K562 (cell line): Measurements from ENCODE around the gene OR2T10. TPM values are rescaled to one million over a fixed set of nuclear protein-coding genes. Genes with fewer than 3 reads are reported as not detected.
A peak's percentile ranks its signal among the peaks of the same experiment; 100 is the strongest.

ENCODE experiments used
- ATAC-seq: fragments of 200-7000 bp; cut with Tn5 transposase; 3 replicates; pipeline ENCODE4 v1.9.1; 2020; ENCODE audit warnings: moderate library complexity
- BruUV-seq: library from RNA; stranded (reverse); fragments of 400-500 nt; replicated peaks from 2 replicates; lab custom pipeline; 2021; lab: Mats Ljungman, UMichigan
- CTCF ChIA-PET: fragments of 300-600 bp; formaldehyde crosslinking; extraction: SDS; loops from one replicate; lab custom pipeline; 2021; ENCODE audit warnings: low intra/inter-chr PET ratio; lab: Yijun Ruan, JAX
- POLR2A ChIA-PET: fragments of 300-600, 350-650 bp; sonication (Branson Sonifier 250); formaldehyde crosslinking; extraction: SDS; loops from one replicate; lab custom pipeline; 2021; ENCODE audit warnings: antibody characterized with exemption, inconsistent platforms; lab: Yijun Ruan, JAX
- DNase-seq, 4 experiments: peaks; one replicate each; pipeline versions ENCODE4 v3.0.0 to v3.0.0-alpha.2; 2011 to 2018; ENCODE audit warnings: low spot score in 3 of 4, mixed read lengths in 3 of 4; ENCODE audit errors: extremely low read depth in 1 of 4
- FAIRE-seq: peaks from 2 replicates; lab custom pipeline; 2011; peaks lifted over from hg19 to GRCh38; lab: Jason Lieb, UNC
- H2AFZ ChIP-seq: 2 replicates; pipeline ENCODE4 v1.6.0; 2011; ENCODE audit warnings: low read depth, low read length, control low read depth, inconsistent platforms
- H3K27ac ChIP-seq: fragments of 200-600 bp; 3 replicates; pipeline ENCODE4 v1.8.0; 2011; ENCODE audit warnings: low read depth, mild to moderate bottlenecking, control low read depth, inconsistent platforms, low read length, moderate library complexity, mixed read lengths; ENCODE audit errors: extremely low read depth
- H3K27me3 ChIP-seq, 2 experiments: fragments of 300-600 bp in 1 of 2; 2 replicates in 1 of 2; 3 replicates in 1 of 2; pipeline versions ENCODE4 v1.6.0 to v1.8.0; 2011; ENCODE audit warnings: inconsistent platforms in 2 of 2, low read length in 2 of 2, mild to moderate bottlenecking in 1 of 2, mixed read lengths in 1 of 2, moderate library complexity in 1 of 2; ENCODE audit not compliant: control insufficient read depth in 2 of 2, insufficient read depth in 2 of 2
- H3K36me3 ChIP-seq: fragments of 300-600 bp; 3 replicates; pipeline ENCODE4 v1.8.0; 2011; ENCODE audit warnings: mild to moderate bottlenecking, low read length, inconsistent platforms; ENCODE audit not compliant: control insufficient read depth, insufficient read depth
- H3K4me1 ChIP-seq, 2 experiments: fragments of 200-600 bp in 1 of 2; replicated peaks in 1 of 2; 2 replicates in 1 of 2; 3 replicates in 1 of 2; pipeline versions ENCODE4 v1.5.1 to v1.8.0; 2011; ENCODE audit warnings: inconsistent platforms in 2 of 2, low read length in 2 of 2, mild to moderate bottlenecking in 1 of 2, mixed read lengths in 1 of 2, moderate library complexity in 1 of 2; ENCODE audit not compliant: control insufficient read depth in 2 of 2, insufficient read depth in 2 of 2
- H3K4me2 ChIP-seq: 2 replicates; pipeline ENCODE4 v1.6.1; 2011; ENCODE audit warnings: low read length, control low read depth, inconsistent platforms, mixed read lengths; ENCODE audit not compliant: insufficient read depth
- H3K4me3 ChIP-seq: fragments of 200-600 bp; sonication (generic), shearing (Covaris generic); 2 replicates; pipeline ENCODE4 v1.5.1; 2016; ENCODE audit warnings: control low read depth, inconsistent platforms
- H3K79me2 ChIP-seq: fragments of 200-600 bp; 3 replicates; pipeline ENCODE4 v1.8.0; 2011; ENCODE audit warnings: low read length, inconsistent platforms; ENCODE audit not compliant: control insufficient read depth, insufficient read depth
- H3K9ac ChIP-seq, 2 experiments: 2 replicates each; pipeline versions ENCODE4 v1.6.0 to v1.6.1; 2011; ENCODE audit warnings: low read depth in 2 of 2, low read length in 2 of 2, control low read depth in 1 of 2, inconsistent platforms in 1 of 2, mild to moderate bottlenecking in 1 of 2, mixed read lengths in 1 of 2; ENCODE audit not compliant: insufficient read depth in 1 of 2
- H3K9me1 ChIP-seq: one replicate; pipeline ENCODE4 v1.6.0; 2011; ENCODE audit warnings: inconsistent platforms, mild to moderate bottlenecking, low read length, moderate library complexity; ENCODE audit not compliant: control insufficient read depth, insufficient read depth
- H3K9me3 ChIP-seq: replicated peaks from 2 replicates; pipeline ENCODE4 v1.5.1; 2011; ENCODE audit warnings: low read depth, low read length, inconsistent platforms; ENCODE audit not compliant: control insufficient read depth, insufficient read depth
- H4K20me1 ChIP-seq: replicated peaks from 2 replicates; pipeline ENCODE4 v1.6.1; 2011; ENCODE audit warnings: low read length, inconsistent platforms, mixed read lengths; ENCODE audit not compliant: control insufficient read depth, insufficient read depth
- EP300 ChIP-seq: IDR thresholded peaks from 2 replicates; pipeline ENCODE4 v1.6.1; 2012; ENCODE audit warnings: low read length, improper control_type of control experiment
- GATA2 ChIP-seq: sonication (generic); formaldehyde crosslinking; IDR thresholded peaks from 2 replicates; pipeline ENCODE4 v1.4.0; 2020; ENCODE audit warnings: mild to moderate bottlenecking, missing genetic modification reagents
- MTA3 ChIP-seq: fragments of 450-650 bp; formaldehyde crosslinking; IDR thresholded peaks from 2 replicates; pipeline ENCODE4 v1.6.1; 2017; ENCODE audit warnings: mild to moderate bottlenecking, borderline replicate concordance
- RAD21 ChIP-seq, 2 experiments: fragments of 250-450 bp in 1 of 2; fragments of 450-650 bp in 1 of 2; sonication (Bioruptor Pico) in 1 of 2; formaldehyde crosslinking in 1 of 2; IDR thresholded peaks in 1 of 2; conservative IDR thresholded peaks in 1 of 2; 2 replicates each; pipeline versions ENCODE4 v1.4.0 to v1.8.0; 2020 to 2022; ENCODE audit warnings: mild to moderate bottlenecking in 2 of 2, moderate library complexity in 1 of 2
- RBM39 ChIP-seq: fragments of 200-400 bp; formaldehyde crosslinking; optimal IDR thresholded peaks from 2 replicates; pipeline ENCODE3; 2018; ENCODE audit warnings: low read depth, low read length
- ZKSCAN1 ChIP-seq: fragments of 150-350 bp; IDR thresholded peaks from 2 replicates; pipeline ENCODE4 v1.6.1; 2016; ENCODE audit warnings: low read depth, low read length
- ZNF133 ChIP-seq: fragments of 250-450 bp; sonication (Bioruptor Pico); IDR thresholded peaks from 2 replicates; pipeline ENCODE4 v1.4.0; 2020; ENCODE audit warnings: mild to moderate bottlenecking
- ZNF318 ChIP-seq, 2 experiments: fragments of 450-650 bp; IDR thresholded peaks; 2 replicates each; pipeline ENCODE4 v1.6.1; 2016; ENCODE audit warnings: mild to moderate bottlenecking in 2 of 2, borderline replicate concordance in 1 of 2, low read depth in 1 of 2, moderate library complexity in 1 of 2
- WGBS: fragments of 100-300 bp; shearing (Covaris generic); methylation state at CpG from one replicate; pipeline ENCODE4 v1.1.6; 2016; ENCODE audit warnings: low coverage, mixed read lengths; ENCODE audit not compliant: insufficient coverage; ENCODE audit errors: missing lambda C conversion rate; 5-methylcytosine and 5-hydroxymethylcytosine counted together
- in situ Hi-C: fragments of 300-500 bp; cut with MboI; formaldehyde crosslinking; loops from 4 replicates; pipeline ENCODE4 v1.15.0; 2018; ENCODE audit warnings: inconsistent platforms, mixed read lengths
- intact Hi-C: fragments of 100-400 bp; cut with micrococcal nuclease; formaldehyde crosslinking; loops from 2 replicates; pipeline ENCODE4 v1.14.2; 2022
- polyA plus RNA-seq, 8 experiments: library from polyadenylated mRNA; depleted of rRNA in 4 of 8; stranded (reverse) in 5 of 8; unstranded in 3 of 8; fragments of >200 nt; fragmentation: Nextera tagmentation in 2 of 8; fragmentation: Illumina TruSeq in 1 of 8; extraction: Ambion mirVana in 2 of 8; extraction: Trizol in 1 of 8; gene quantifications; 2 replicates each; pipeline versions ENCODE4 v1.2.1 to v1.2.3, GENCODE V29; 2011 to 2014; ENCODE audit warnings: inconsistent platforms in 1 of 8, missing spikeins in 1 of 8
- total RNA-seq, 7 experiments: library from RNA; depleted of rRNA in 6 of 7; stranded (reverse); fragments of >200 nt in 6 of 7; fragmentation: Illumina TruSeq in 2 of 7; extraction: Trizol in 2 of 7; gene quantifications; 2 replicates each; pipeline versions ENCODE4 v1.2.1 to v1.2.3, GENCODE V29; 2011 to 2021; ENCODE audit warnings: low replicate concordance in 1 of 7

The OR2T10 gene
- total and polyA plus RNA-seq, 9 of the 15 experiments (the other 6 are each of a cell fraction or from before 2014, with no cell fraction given) = not detected

- POLR2A ChIA-PET = interaction anchor here (0.7 kb wide), 1 partner anchor 224 kb away, joined by 3 read pairs; no protein-coding TSS in a partner anchor
- no peaks in the 10 kb centered on the region for H3K36me3 ChIP-seq
- H3K4me1 ChIP-seq = no peaks in the 10 kb centered on the region
- H3K27me3 ChIP-seq = no peaks in the 10 kb centered on the region
- no peak overlapping the region for H3K4me2 ChIP-seq
- no peak for DNase-seq
- H3K79me2 ChIP-seq = no peaks in the 10 kb centered on the region
- H4K20me1 ChIP-seq = no peaks in the 10 kb centered on the region
- FAIRE-seq = no peak
- no peaks in the 10 kb centered on the region for H3K9me3 ChIP-seq
- intact Hi-C loops = no loop called here
- H3K9me1 ChIP-seq = no peaks in the 10 kb centered on the region
- no TSS peak for BruUV-seq
- ATAC-seq = no peak
- no peak overlapping the region for H3K4me3 ChIP-seq
- in situ Hi-C loops = no loop called here
- no peak overlapping the region for H2AFZ ChIP-seq
- no peak overlapping the region for H3K27ac ChIP-seq
- no CpG with 5 or more reads among the region's 4 CpGs for WGBS
- no peak overlapping the region for H3K9ac ChIP-seq
- TF ChIP-seq EP300 (no peak), ZKSCAN1 (no peak), MTA3 (no peak), RAD21 (CRISPR knock-in tag; conservative IDR thresholded peaks at IDR 0.05 in 1 of 2, IDR thresholded peaks at IDR 0.05 in 1 of 2) (0 out of 4 replicates have a peak, but pooled peaks of 1 of the 2 experiments have one; percentile 7), ZNF133 (CRISPR knock-in tag) (no peak)
- CTCF ChIA-PET = no interaction called here
Observed at GRCh38 chr1:248611883-248612414, 14.4 kb upstream of the OR2T10 start.

GRCh38 chr1:248610301-248610700, 12.8 kb upstream of the OR2T10 start:
- no peaks in the 10 kb centered on the region for H3K4me1 ChIP-seq
- no peak overlapping the region for H3K4me3 ChIP-seq
- BruUV-seq = no TSS peak
- FAIRE-seq (no peak), ATAC-seq (no peak), DNase-seq (no peak)
- H3K27me3 ChIP-seq = no peaks in the 10 kb centered on the region
- no peaks in the 10 kb centered on the region for H3K9me1 ChIP-seq
- H3K4me2 ChIP-seq = no peak overlapping the region
- no peaks in the 10 kb centered on the region for H3K36me3 ChIP-seq
- H2AFZ ChIP-seq = no peak overlapping the region
- H3K79me2 ChIP-seq = no peaks in the 10 kb centered on the region
- no peaks in the 10 kb centered on the region for H4K20me1 ChIP-seq
- 0% methylated on average over 1 of the region's 3 CpGs for WGBS
- ChIA-PET CTCF (no interaction called here), POLR2A (no interaction called here)
- intact Hi-C loops = no loop called here
- in situ Hi-C loops = no loop called here
- H3K9ac ChIP-seq = no peak overlapping the region
- no peaks in the 10 kb centered on the region for H3K9me3 ChIP-seq
- H3K27ac ChIP-seq = no peak overlapping the region
- TF ChIP-seq ZNF318 (IDR thresholded peaks at IDR 0.05; ENCODE audit: borderline replicate concordance in 1 of 2, low read depth in 1 of 2) (no peak), RBM39 (no peak), GATA2 (CRISPR knock-in tag) (no peak)
